PFSK-1 (cell line): ENCODE measurements around the gene RIN3.

ENCODE experiments used
- POLR2AphosphoS5 ChIP-seq: IDR thresholded peaks from 2 replicates; pipeline ENCODE4 v1.6.1; 2012; ENCODE audit warnings: low read depth, mild to moderate bottlenecking, control low read depth, low read length, moderate library complexity
- SIN3A ChIP-seq: IDR thresholded peaks from 2 replicates; pipeline ENCODE4 v1.6.1; 2012; ENCODE audit warnings: mild to moderate bottlenecking, low read length, moderate library complexity, borderline replicate concordance; ENCODE audit not compliant: insufficient read depth
- TAF1 ChIP-seq: IDR thresholded peaks from 2 replicates; pipeline ENCODE4 v1.6.1; 2012; ENCODE audit warnings: low read length, control low read depth, borderline replicate concordance; ENCODE audit not compliant: insufficient read depth
- TF ChIP-seq, protein P1 (sequence below), 2 experiments: IDR thresholded peaks; 2 replicates each; pipeline versions ENCODE4 v1.6.1 to v1.8.0; 2011 to 2012; ENCODE audit warnings: low read depth in 2 of 2, low read length in 2 of 2, control low read depth in 1 of 2, inconsistent platforms in 1 of 2, mild to moderate bottlenecking in 1 of 2, moderate library complexity in 1 of 2; ENCODE audit not compliant: insufficient read depth in 1 of 2

DNA sequence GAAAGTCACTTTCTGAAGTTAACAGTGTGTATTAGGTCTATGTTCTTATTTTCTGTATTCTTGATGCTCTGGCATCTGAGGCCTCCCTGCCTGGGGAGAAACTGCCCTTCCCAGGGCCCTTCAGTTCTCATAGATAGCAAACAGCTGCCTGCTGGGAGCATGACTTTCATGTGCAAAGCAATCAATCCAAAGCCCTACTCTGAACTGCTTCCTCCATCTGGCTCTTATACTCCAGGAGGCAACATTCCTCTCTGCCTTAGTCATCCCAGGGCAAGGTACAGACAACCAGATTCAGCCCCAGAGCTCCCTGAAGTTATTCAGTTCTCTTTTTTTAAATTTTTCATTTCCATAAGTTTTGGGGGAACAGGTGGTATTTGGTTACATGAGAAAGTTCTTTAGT is 41.7 kb upstream of the RIN3 start:
- TF ChIP-seq, protein P1, sequence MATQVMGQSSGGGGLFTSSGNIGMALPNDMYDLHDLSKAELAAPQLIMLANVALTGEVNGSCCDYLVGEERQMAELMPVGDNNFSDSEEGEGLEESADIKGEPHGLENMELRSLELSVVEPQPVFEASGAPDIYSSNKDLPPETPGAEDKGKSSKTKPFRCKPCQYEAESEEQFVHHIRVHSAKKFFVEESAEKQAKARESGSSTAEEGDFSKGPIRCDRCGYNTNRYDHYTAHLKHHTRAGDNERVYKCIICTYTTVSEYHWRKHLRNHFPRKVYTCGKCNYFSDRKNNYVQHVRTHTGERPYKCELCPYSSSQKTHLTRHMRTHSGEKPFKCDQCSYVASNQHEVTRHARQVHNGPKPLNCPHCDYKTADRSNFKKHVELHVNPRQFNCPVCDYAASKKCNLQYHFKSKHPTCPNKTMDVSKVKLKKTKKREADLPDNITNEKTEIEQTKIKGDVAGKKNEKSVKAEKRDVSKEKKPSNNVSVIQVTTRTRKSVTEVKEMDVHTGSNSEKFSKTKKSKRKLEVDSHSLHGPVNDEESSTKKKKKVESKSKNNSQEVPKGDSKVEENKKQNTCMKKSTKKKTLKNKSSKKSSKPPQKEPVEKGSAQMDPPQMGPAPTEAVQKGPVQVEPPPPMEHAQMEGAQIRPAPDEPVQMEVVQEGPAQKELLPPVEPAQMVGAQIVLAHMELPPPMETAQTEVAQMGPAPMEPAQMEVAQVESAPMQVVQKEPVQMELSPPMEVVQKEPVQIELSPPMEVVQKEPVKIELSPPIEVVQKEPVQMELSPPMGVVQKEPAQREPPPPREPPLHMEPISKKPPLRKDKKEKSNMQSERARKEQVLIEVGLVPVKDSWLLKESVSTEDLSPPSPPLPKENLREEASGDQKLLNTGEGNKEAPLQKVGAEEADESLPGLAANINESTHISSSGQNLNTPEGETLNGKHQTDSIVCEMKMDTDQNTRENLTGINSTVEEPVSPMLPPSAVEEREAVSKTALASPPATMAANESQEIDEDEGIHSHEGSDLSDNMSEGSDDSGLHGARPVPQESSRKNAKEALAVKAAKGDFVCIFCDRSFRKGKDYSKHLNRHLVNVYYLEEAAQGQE (IDR thresholded peaks at IDR 0.05; ENCODE audit: insufficient read depth in 1 of 2, low read depth in 2 of 2, low read length in 2 of 2), result no peak
- TF ChIP-seq SIN3A, result no peak
- TF ChIP-seq POLR2AphosphoS5, result no peak
- TF ChIP-seq TAF1, result no peak
